Spleen (tissue), 7 donors: ENCODE measurements around the gene GNG14.
"Not testable (repeated sequence)": the region's sequence is repeated elsewhere in the genome, so short reads cannot be mapped to it uniquely, and the experiment has no call there.

Source experiments
- CTCF ChIP-seq, 11 experiments: fragments of 200-600 bp in 7 of 11; fragments of 450-650 bp in 4 of 11; sonication (generic) in 4 of 11; IDR thresholded peaks in 8 of 11; conservative IDR thresholded peaks in 3 of 11; 1 replicate in 7 of 11; 2 replicates in 4 of 11; pipeline versions ENCODE4 v1.4.0 to v1.8.0; 2016 to 2021; ENCODE audit warnings: antibody characterized with exemption in 11 of 11, inconsistent platforms in 4 of 11, mild to moderate bottlenecking in 1 of 11
- POLR2A ChIP-seq, 3 donors: fragments of 450-650 bp; IDR thresholded peaks; one replicate each; pipeline ENCODE4 v1.5.1; 2017; ENCODE audit warnings: antibody characterized with exemption in 3 of 3, mild to moderate bottlenecking in 1 of 3
- POLR2AphosphoS5 ChIP-seq, 3 donors: sonication (generic); formaldehyde crosslinking; IDR thresholded peaks; one replicate each; pipeline ENCODE4 v1.5.1; 2017; ENCODE audit warnings: antibody characterized with exemption in 3 of 3
- donor health status: DM: no; HTN: no; CAD: no; lungs with moderate emphysema.
- donor health status: DM: no; HTN: no; CAD: no.
- donor health status: DM: no; HTN: no; CAD: no.

DNA sequence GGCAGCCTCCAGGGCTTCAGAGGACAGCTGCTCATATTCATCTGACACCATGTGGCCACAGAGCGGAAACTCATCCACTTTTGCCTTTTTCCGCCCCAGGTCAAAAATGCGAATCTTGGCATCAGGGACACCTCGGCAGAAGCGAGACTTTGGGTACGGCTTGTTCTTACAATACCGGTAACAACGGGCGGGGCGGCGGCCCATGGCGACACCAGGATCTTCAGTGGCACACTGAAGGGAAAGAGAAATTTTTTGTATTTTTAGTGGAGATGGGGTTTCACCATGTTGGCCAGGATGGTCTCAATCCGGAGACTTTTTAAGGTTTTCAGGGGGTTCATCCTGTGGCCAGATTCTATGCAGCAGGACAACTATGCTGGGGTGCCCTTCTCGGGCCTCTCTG is 44.1 kb upstream of the GNG14 start:
- not testable (repeated sequence) for TF ChIP-seq CTCF (IDR thresholded peaks at IDR 0.05 in 8 of 11, conservative IDR thresholded peaks at IDR 0.05 in 3 of 11); POLR2A (IDR thresholded peaks at IDR 0.05); POLR2AphosphoS5 (IDR thresholded peaks at IDR 0.05)
